Urothelium cell line (cell line): ENCODE results near the gene PROX2.
A peak's percentile ranks its signal among the peaks of the same experiment; 100 is the strongest.

Experiments used
- DNase-seq: peaks from one replicate; pipeline ENCODE4 v3.0.0; 2011; ENCODE audit warnings: low spot score, mixed read lengths
- FAIRE-seq: peaks from 2 replicates; lab custom pipeline; 2011; peaks lifted over from hg19 to GRCh38; lab: Jason Lieb, UNC

The PROX2 gene, protein sequence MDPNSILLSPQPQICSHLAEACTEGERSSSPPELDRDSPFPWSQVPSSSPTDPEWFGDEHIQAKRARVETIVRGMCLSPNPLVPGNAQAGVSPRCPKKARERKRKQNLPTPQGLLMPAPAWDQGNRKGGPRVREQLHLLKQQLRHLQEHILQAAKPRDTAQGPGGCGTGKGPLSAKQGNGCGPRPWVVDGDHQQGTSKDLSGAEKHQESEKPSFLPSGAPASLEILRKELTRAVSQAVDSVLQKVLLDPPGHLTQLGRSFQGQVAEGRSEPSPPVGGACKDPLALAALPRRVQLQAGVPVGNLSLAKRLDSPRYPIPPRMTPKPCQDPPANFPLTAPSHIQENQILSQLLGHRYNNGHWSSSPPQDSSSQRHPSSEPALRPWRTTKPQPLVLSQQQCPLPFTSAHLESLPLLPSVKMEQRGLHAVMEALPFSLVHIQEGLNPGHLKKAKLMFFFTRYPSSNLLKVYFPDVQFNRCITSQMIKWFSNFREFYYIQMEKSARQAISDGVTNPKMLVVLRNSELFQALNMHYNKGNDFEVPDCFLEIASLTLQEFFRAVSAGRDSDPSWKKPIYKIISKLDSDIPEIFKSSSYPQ

DNA sequence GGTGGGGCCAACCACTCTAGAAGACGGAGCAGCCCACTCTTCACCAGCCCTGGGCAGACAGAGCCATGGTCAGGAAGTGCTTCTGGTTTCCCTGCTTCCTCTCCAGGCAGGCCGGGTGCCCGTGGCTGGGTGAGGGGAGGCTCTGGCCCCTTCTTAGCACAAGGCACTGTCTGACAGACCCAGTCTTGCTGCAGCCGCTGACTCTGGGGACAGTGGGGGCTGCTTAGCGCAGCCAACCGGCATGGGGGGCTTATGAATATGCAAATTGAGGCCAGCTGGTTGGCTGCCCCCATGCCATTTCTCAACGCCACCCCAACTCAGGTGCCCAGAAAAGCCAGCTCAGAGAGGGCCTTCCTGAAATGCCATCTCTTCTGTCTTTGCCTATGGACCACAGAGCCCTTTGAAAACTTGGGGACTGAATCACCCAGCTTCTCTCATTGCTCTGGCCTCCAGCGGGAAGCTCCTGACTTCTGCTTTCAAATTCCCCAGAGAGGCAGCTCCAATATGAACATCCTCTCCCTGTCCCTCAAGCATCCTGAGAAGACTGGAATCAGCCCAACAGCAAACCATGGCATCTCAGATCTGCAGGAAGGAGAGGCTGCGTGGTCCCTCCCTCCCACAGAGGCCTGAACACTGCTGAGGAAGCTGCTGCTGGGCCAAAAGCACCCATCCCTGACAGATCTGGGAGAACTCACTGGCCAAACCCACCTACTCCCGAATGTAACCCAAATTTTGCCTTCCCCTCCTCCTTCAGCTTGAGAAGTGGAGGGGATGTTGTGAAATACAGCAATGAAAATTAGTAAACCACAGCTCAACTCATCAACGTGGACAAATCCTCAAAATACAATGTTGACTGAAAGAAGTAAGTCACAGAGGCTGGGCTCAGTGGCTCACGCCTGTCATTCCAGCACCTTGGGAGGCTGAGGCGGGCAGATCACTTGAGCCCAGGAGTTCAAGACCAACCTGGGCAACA, at the start of gene PROX2:
Gene PROX2 (minus strand): TSS at position 205 of the 973 bp plus-strand sequence. CDS start 12,311 bp downstream, outside the sequence.
- DNase-seq (no peak), FAIRE-seq (peak; percentile 30)

GRCh38 chr14:74924061-74924460, 48.1 kb upstream of the PROX2 start:
- FAIRE-seq (no peak), DNase-seq (no peak)

- DNase-seq (no peak), FAIRE-seq (no peak)
These were observed 46.9 kb upstream of the PROX2 start, which contains the start of gene RPS6KL1 for GRCh38 chr14:74922752-74923401. RPS6KL1 (minus strand) TSS chr14:74923260; CDS start chr14:74921541, 1,719 bp downstream.

DNA sequence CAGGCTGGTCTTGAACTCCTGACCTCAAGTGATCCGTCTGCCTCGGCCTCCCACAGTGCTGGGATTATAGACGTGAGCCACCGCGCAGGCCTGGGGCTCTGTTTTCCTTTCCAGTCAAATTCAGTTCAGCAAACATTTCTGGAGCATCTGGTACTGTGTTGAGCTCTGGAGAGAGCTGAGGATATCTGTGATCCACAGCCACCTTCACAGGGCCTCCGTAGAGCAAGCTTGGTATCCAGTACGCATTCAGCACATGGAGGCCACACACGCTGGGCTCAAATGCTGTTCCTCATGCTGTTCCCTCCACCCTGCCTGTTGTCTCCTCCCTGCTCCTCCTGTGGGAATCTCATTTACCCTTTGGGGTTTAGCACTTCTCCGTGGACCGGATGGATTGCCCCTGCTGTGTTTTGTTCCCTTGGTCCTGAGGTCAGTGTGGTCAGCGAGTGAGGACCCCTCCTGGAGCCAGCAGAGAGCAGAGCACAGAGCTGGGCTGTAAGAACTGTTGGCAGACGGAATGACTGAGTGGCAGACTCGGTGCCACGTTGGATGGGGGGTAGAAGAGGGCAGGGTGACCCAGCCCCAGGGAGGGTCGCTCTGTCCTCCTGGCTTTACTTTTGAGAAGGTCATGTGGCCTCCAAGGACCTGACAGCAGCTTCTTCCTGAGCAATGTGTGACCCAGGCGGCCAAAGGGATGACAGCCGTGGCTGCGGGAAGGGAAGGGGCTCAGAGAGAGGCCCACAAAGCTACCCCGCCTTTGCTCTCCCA, 46.2 kb upstream of the PROX2 start:
- no peak for FAIRE-seq
- DNase-seq = no peak

DNA sequence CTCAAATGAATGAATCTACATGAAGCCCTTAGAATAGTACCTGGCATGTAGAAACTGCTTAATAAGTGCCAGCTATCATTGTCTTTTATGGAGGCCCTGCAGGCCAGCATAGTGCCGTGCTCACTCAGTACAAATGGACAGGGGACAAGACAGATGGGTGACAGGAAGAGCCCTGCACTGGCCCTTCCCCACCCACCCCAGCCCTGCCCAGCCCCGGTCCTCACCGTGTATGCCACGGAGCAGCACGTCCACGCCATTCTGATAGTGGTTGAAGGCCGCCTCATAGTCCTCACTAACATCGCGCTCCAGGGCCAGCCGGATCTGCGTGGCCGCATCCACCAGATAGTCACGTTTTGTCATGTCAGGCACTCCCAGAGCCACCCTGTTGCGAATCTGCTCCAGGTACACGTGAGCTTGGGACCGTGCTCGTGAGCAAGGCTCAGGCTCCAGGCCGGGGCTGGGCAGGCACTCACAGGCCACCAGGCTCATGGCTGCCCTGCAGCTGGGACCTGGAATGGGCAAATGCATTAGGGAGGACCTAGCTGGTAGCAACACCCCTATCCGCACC, 45.2 kb upstream of the PROX2 start:
- no peak for DNase-seq
- peak; percentile 56 for FAIRE-seq

DNA sequence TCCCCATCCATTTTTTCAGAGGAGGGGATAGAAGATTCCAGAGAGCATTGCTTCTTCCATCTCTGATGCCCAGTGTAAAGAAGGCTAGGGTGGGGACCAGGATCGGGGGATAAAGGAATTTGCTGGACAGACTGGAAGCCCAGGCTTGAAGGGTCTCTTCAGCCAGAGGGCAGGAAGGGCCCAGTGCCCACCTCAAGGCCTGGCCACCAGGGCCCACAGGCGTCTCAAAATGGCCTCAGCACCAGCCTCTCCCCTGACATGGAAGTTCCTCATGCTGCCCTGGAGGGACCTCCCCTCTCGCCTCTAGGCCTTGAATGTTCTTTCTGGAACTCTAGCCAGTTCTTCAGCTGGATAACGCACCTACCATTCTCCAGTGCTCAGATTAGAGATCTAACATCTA, 44.3 kb upstream of the PROX2 start:
- DNase-seq (no peak), FAIRE-seq (no peak)

DNA sequence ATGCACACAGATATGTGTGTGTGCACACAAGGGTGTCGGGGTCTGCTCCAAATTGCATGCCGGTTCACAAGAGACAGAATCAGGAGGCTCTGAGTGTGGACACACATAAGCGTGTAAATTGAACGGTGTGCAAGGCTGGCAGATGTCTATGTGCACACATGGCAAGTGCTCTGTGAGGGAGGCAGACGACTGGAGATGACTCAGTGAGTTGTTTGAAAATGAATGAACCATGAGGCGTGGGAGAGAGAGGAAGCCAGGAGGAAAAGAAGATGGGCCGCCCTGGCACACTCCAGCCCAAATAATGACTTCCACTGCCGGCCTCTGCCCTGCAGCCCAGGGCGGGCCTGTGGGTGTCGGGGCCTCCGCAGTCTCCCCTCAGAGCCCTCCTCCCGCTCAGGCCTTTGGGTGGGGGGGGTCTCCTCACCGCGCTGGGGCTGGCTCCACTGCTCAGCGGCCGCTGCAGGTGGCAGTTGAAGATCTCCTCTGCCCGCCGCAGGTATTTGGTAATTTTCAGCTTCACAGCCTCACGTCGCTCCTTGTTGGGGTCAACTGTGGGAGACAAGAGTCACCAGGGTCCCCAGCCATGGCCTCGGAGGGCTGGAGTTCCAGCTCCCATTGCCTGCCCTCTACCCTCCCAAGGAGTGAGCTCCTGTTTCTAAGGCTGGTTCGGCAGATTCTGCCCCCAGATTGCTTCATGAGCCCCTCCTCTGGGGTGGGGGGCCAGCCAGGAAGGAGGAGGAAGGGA, 43.6 kb upstream of the PROX2 start:
- peak; percentile 61 for FAIRE-seq
- no peak for DNase-seq

- DNase-seq = no peak
- no peak for FAIRE-seq
These were observed 42.4 kb upstream of the PROX2 start for GRCh38 chr14:74918380-74918779.

DNA sequence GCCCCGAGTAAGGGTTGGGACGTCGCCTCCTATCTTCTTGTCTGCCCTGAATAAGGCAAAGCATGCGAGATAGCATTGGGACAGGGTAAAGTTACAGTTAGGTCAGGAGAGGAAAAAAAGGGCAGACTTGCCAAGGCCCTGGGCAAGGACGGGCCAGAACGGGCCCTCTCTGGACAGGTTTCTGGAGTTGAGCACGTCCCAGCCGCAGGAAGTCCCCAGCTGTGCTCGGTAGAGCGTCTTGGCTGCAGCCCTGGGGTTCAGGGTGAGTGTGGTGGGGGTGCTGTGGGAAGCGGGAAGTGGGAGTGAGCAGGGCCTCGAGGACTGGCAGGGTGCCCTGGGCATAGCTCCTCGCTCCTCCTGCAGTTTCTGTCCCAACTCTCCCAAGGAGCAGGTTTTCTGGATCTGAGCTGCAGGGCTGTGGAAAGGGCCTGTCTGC, 41.7 kb upstream of the PROX2 start:
- DNase-seq (no peak), FAIRE-seq (no peak)

DNA sequence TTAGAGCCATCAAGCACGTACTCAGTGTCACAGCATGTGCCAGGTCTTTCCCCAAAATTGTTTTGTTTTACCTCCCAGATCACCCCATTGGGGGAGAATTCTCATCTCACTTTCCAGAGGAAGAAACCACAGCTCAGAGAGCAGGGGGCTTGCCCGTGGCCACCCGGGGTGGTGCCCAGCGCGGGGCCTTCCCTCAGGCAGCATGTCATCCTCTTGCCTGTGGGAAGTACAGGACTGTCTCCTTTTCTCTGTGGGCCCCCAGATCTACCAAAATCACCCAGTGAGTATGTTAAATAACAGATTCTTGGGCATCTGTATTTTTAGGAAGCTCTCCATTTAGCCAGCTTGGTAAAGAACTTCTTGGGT, 41.2 kb upstream of the PROX2 start:
- no peak for FAIRE-seq

DNA sequence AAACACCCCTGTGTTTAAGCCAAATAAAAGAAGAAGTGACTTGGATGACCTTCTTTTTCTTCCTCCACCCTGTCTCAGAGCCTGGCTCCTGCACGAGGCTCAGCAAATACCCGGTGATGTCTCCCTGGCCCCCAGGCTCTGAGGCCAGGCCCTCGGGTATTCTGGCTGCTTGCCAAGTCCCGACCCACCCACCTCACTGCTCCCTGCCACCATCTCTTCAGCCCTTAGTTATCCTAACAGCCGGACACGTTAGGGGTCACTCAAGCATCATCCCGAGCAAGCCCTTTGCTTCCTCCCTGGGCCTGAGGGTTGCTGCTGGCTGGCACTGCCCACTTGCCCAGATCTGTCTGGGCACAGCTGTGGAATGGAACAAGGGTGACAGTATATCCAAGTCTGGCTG, 39.9 kb upstream of the PROX2 start:
- no peak for DNase-seq
- no peak for FAIRE-seq

More for the DNA sequence above, 41.2 kb upstream of the PROX2 start:
- DNase-seq = no peak

- DNase-seq = no peak
- FAIRE-seq = no peak
These were observed 39.5 kb upstream of the PROX2 start for GRCh38 chr14:74915426-74915825.

DNA sequence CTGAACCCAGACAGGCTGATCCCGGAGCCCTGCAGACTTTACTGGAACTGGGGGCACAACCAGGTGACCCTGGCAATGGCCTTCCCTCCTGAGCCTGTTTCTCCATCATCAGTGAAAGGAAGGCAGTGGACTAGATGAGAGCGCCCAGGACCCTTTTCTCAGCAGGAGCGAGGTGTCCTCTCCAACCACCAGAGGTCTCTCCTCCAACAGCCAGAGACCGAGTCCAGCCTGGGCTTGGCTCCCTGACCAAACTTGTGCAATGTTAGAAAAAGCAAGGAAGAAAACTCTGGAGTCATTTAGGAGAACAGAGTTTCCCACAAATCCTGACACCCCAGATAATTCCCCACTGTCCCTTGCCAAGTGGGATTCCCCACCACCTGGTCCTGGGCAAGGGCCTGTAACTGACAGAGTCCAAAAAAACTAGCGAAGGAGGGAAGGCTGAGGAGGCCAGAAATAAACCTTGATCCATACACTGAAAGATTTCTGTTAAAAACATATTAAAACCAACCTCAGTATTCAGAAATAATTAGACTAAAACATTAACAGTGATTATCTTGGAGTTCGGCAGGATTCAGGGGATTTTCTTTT, 38.1 kb upstream of the PROX2 start:
- FAIRE-seq (no peak), DNase-seq (peak; percentile 80)

DNA sequence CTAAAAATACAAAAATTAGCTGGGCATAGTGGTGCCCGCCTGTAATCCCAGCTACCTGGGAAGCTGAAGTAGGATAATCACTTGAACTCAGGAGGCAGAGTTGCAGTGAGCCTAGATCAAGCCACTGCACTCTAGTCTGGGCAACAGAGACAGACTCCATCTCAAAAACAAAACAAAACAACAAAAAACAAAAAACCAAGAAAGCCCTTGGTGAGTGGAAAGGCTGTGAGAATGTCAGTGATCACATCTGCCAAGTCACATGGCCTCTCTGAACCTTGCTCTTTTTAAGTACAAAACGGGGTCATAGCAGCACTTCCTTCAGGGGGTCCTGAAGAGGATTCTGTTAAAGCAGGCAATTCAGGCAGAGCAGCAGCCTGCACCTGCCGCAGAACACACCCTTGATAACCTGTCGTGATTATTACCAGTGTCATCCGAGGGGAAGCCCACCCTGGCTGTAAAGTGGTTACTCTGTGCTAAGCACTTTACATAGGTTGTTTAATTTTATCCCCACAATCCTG, 37.5 kb upstream of the PROX2 start:
- DNase-seq = no peak
- FAIRE-seq = peak; percentile 80

DNA sequence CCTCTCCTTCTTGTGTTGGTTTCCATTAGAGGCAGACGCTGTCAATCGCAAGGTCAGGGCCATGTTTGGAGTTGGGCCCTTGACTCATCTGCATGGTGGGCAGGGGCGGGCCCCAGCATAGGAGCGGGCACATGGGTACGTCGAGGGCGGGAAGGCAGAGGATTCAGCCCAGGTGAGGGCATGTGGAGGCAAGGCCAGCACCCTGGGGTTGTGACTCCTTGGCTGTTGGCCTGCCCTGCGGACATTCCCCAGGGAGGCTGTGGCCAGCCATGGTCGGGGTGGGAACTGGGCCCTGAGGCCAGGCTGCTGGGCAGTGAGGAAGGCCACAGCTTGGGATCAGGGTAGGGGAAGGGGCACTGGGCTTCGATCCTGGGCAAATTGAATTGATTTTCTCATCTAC, 36.9 kb upstream of the PROX2 start:
- FAIRE-seq (peak; percentile 56), DNase-seq (no peak)

GRCh38 chr14:74912111-74912510, 36.2 kb upstream of the PROX2 start:
- FAIRE-seq = no peak

GRCh38 chr14:74911704-74912103, 35.8 kb upstream of the PROX2 start:
- FAIRE-seq (no peak), DNase-seq (peak; percentile 50)

More at GRCh38 chr14:74912111-74912510, 36.2 kb upstream of the PROX2 start:
- no peak for DNase-seq

DNA sequence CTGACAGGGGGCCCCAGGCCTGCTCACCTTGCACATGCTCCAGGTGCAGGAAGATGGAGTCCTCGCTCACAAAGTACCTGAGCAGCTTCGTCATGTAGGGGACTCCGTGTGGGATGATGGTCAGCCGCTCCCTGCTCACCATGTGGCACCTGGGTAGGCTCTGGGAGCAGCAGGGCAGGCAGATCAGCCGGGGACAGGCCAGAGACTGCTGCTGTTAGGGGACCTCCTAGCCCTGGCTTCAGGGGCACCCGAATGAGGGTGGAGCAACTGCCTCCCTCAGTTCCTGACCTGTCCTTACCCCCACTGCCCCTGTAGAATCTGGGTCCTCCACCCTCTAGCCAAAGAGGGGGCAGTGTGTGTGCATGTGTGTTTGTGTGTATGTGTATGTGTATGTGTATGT, 35.3 kb upstream of the PROX2 start:
- DNase-seq (no peak), FAIRE-seq (peak; percentile 40)
